GM23338 (cell line): Measurements from ENCODE around the gene SLC25A39. TPM values are rescaled to one million over a fixed set of nuclear protein-coding genes. Genes with fewer than 3 reads are reported as not detected.

Experiments used
- ATAC-seq: fragments of 200-7000 bp; cut with Tn5 transposase; 3 replicates; pipeline ENCODE4 v1.9.1; 2020
- DNase-seq: peaks from one replicate; pipeline ENCODE4 v3.0.0-alpha.2; 2015; ENCODE audit warnings: low spot score
- H2AFZ ChIP-seq: fragments of 200-600 bp; sonication (generic); 2 replicates; pipeline ENCODE4 v1.8.0; 2016; ENCODE audit warnings: antibody characterized with exemption, mild to moderate bottlenecking, moderate library complexity
- H3F3A ChIP-seq: fragments of 200-600 bp; sonication (generic); replicated peaks from 2 replicates; pipeline ENCODE4 v1.8.0; 2017; ENCODE audit warnings: antibody characterized with exemption, mixed run types, low read depth
- H3K27ac ChIP-seq: fragments of 200-600 bp; sonication (generic); 2 replicates; pipeline ENCODE4 v1.6.1; 2016; ENCODE audit warnings: low read depth
- H3K27me3 ChIP-seq: fragments of 200-600 bp; sonication (generic); 2 replicates; pipeline ENCODE4 v1.8.0; 2016; ENCODE audit warnings: mild to moderate bottlenecking, mixed run types, moderate library complexity; ENCODE audit not compliant: insufficient read depth
- H3K36me3 ChIP-seq: fragments of 200-600 bp; sonication (generic); 2 replicates; pipeline ENCODE4 v1.8.0; 2016; ENCODE audit warnings: mild to moderate bottlenecking; ENCODE audit not compliant: insufficient read depth
- H3K4me1 ChIP-seq: fragments of 200-600 bp; sonication (generic); 2 replicates; pipeline ENCODE4 v1.8.0; 2016; ENCODE audit warnings: mild to moderate bottlenecking, moderate library complexity; ENCODE audit not compliant: insufficient read depth
- H3K4me2 ChIP-seq: fragments of 200-600 bp; sonication (generic); 2 replicates; pipeline ENCODE4 v1.7.1; 2017; ENCODE audit warnings: mixed run types
- H3K4me3 ChIP-seq: fragments of 200-600 bp; sonication (generic); 2 replicates; pipeline ENCODE4 v1.6.1; 2016; ENCODE audit warnings: mixed run types
- H3K79me2 ChIP-seq: fragments of 200-600 bp; sonication (generic); replicated peaks from 2 replicates; pipeline ENCODE4 v1.8.0; 2017; ENCODE audit warnings: mild to moderate bottlenecking; ENCODE audit not compliant: insufficient read depth
- H3K9me2 ChIP-seq: fragments of 200-600 bp; sonication (generic); 2 replicates; pipeline ENCODE4 v1.8.0; 2017; ENCODE audit not compliant: insufficient read depth
- H4K20me1 ChIP-seq: fragments of 200-600 bp; sonication (generic); replicated peaks from 2 replicates; pipeline ENCODE4 v1.8.0; 2017; ENCODE audit warnings: mild to moderate bottlenecking; ENCODE audit not compliant: insufficient read depth
- H3K27ac Mint-ChIP-seq: 2 replicates; pipeline ENCODE4 v1.8.0; 2020; ENCODE audit warnings: inconsistent platforms, mild to moderate bottlenecking, moderate library complexity, mixed read lengths
- H3K27me3 Mint-ChIP-seq: 3 replicates; pipeline ENCODE4 v1.8.0; 2022; ENCODE audit warnings: low read depth, mild to moderate bottlenecking, moderate library complexity, mixed read lengths, inconsistent platforms; ENCODE audit not compliant: insufficient read depth, poor library complexity
- H3K36me3 Mint-ChIP-seq: 3 replicates; pipeline ENCODE4 v1.8.0; 2021; ENCODE audit warnings: low read depth, mild to moderate bottlenecking, inconsistent platforms, moderate library complexity, mixed read lengths
- H3K4me1 Mint-ChIP-seq: 3 replicates; pipeline ENCODE4 v1.8.0; 2020; ENCODE audit warnings: mild to moderate bottlenecking, inconsistent platforms, mixed read lengths
- H3K4me3 Mint-ChIP-seq: 3 replicates; pipeline ENCODE4 v1.8.0; 2021; ENCODE audit warnings: moderate library complexity, mild to moderate bottlenecking, inconsistent platforms, mixed read lengths
- H3K9me3 Mint-ChIP-seq: 3 replicates; pipeline ENCODE4 v1.8.0; 2020; ENCODE audit warnings: moderate library complexity, mild to moderate bottlenecking, inconsistent platforms, mixed read lengths
- CREB1 ChIP-seq: fragments of 250-450 bp; sonication (Bioruptor Pico); IDR thresholded peaks from 2 replicates; pipeline ENCODE4 v1.5.0; 2020; ENCODE audit warnings: low read depth, mild to moderate bottlenecking, moderate library complexity
- CTCF ChIP-seq, 2 experiments: fragments of 200-600 bp in 1 of 2; sonication (generic) in 1 of 2; conservative IDR thresholded peaks; 2 replicates each; pipeline versions ENCODE4 v1.5.1 to v1.6.1; 2016 to 2017; ENCODE audit warnings: antibody characterized with exemption in 2 of 2, low read depth in 2 of 2, mild to moderate bottlenecking in 2 of 2, moderate library complexity in 1 of 2
- ETS1 ChIP-seq: IDR thresholded peaks from 2 replicates; pipeline ENCODE4 v1.6.1; 2016; ENCODE audit warnings: antibody characterized with exemption
- EZH2phosphoT487 ChIP-seq: fragments of 200-600 bp; sonication (generic); IDR thresholded peaks from one replicate; pipeline ENCODE4 v1.8.1; 2018; ENCODE audit warnings: antibody characterized with exemption; ENCODE audit not compliant: unreplicated experiment
- JUNB ChIP-seq: IDR thresholded peaks from one replicate; pipeline ENCODE4 v1.6.1; 2016; ENCODE audit warnings: antibody characterized with exemption; ENCODE audit not compliant: unreplicated experiment
- NANOG ChIP-seq: IDR thresholded peaks from 2 replicates; pipeline ENCODE4 v1.6.1; 2016; ENCODE audit warnings: antibody characterized with exemption, borderline replicate concordance
- POLR2AphosphoS5 ChIP-seq: IDR thresholded peaks from 2 replicates; pipeline ENCODE4 v1.6.1; 2016; ENCODE audit warnings: antibody characterized with exemption, low read depth
- REST ChIP-seq: IDR thresholded peaks from one replicate; pipeline ENCODE4 v1.6.1; 2018; ENCODE audit warnings: antibody characterized with exemption; ENCODE audit not compliant: unreplicated experiment
- STAT1 ChIP-seq: IDR thresholded peaks from one replicate; pipeline ENCODE4 v1.6.1; 2016; ENCODE audit warnings: antibody characterized with exemption; ENCODE audit not compliant: unreplicated experiment
- ZNF114 ChIP-seq: fragments of 250-450 bp; sonication (Bioruptor Pico); IDR thresholded peaks from 2 replicates; pipeline ENCODE4 v1.5.0; 2020; ENCODE audit warnings: mild to moderate bottlenecking, moderate library complexity
- polyA plus RNA-seq: library from polyadenylated mRNA; unstranded; fragments of >200 nt; fragmentation: Nextera tagmentation; extraction: Ambion mirVana; gene quantifications from 2 replicates; pipeline ENCODE4 v1.2.1, GENCODE V29; 2016
- total RNA-seq: library from RNA; depleted of rRNA; stranded (reverse); fragments of >200 nt; shearing (Covaris generic); gene quantifications from 2 replicates; pipeline ENCODE4 v1.2.3, GENCODE V29; 2014

Gene SLC25A39
- total and polyA plus RNA-seq, 2 experiments from 2014 or later = 184 to 202 TPM

GRCh38 chr17:44279346-44279665, 45.3 kb downstream of the SLC25A39 start (continued):
- no peak for TF ChIP-seq CTCF (conservative IDR thresholded peaks at IDR 0.05; ENCODE audit: low read depth in 2 of 2)
- TF ChIP-seq ETS1 = no peak
- TF ChIP-seq JUNB = no peak
- no peak for TF ChIP-seq CREB1 (CRISPR knock-in tag)
- TF ChIP-seq NANOG = no peak
- no peak for TF ChIP-seq REST
- no peak for TF ChIP-seq POLR2AphosphoS5
- no peak for TF ChIP-seq STAT1
- no peak for TF ChIP-seq ZNF114 (CRISPR knock-in tag)

GRCh38 chr17:44277976-44278375, 46.6 kb downstream of the SLC25A39 start:
- no peaks in the 10 kb centered on the region; the same call in 2 of the 3 replicates for H3K36me3 Mint-ChIP-seq

More at GRCh38 chr17:44277976-44278375, 46.6 kb downstream of the SLC25A39 start:
- Histone ChIP-seq H2AFZ (no peak overlapping the region), H4K20me1 (no peaks in the 10 kb centered on the region), H3K9me2 (no peaks in the 10 kb centered on the region), H3F3A (no peaks in the 10 kb centered on the region), H3K4me3 (no peak overlapping the region), H3K4me2 (no peak overlapping the region), H3K27ac (no peak overlapping the region), H3K79me2 (no peaks in the 10 kb centered on the region), H3K4me1 (peaks cover 21% of the 10 kb centered on the region), H3K36me3 (no peaks in the 10 kb centered on the region), H3K27me3 (no peaks in the 10 kb centered on the region)
- no peaks in the 10 kb centered on the region for H3K9me3 Mint-ChIP-seq
- ATAC-seq (no peak), DNase-seq (no peak)
- TF ChIP-seq JUNB (no peak), NANOG (no peak), REST (no peak), EZH2phosphoT487 (no peak), POLR2AphosphoS5 (no peak)
- peaks cover 21% of the 10 kb centered on the region for H3K4me1 Mint-ChIP-seq
- H3K27ac Mint-ChIP-seq = no peak overlapping the region
- H3K4me3 Mint-ChIP-seq = no peak overlapping the region
- H3K27me3 Mint-ChIP-seq = peaks cover 16% of the 10 kb centered on the region
